GM19324 (cell line): ENCODE measurements around the gene ADGRD1.
"Not testable (repeated sequence)": the region's sequence is repeated elsewhere in the genome, so short reads cannot be mapped to it uniquely, and the experiment has no call there.

Experiments
- ATAC-seq: cut with Tn5 transposase; IDR thresholded peaks from one replicate; pipeline ENCODE4 v1.9.1; 2021; ENCODE audit warnings: mild to moderate bottlenecking, moderate library complexity; ENCODE audit not compliant: unreplicated experiment, low FRiP score

ADGRD1 gene

GRCh38 chr12:131128556-131128955 is 174.8 kb downstream of the ADGRD1 start:
- ATAC-seq: no peak

DNA sequence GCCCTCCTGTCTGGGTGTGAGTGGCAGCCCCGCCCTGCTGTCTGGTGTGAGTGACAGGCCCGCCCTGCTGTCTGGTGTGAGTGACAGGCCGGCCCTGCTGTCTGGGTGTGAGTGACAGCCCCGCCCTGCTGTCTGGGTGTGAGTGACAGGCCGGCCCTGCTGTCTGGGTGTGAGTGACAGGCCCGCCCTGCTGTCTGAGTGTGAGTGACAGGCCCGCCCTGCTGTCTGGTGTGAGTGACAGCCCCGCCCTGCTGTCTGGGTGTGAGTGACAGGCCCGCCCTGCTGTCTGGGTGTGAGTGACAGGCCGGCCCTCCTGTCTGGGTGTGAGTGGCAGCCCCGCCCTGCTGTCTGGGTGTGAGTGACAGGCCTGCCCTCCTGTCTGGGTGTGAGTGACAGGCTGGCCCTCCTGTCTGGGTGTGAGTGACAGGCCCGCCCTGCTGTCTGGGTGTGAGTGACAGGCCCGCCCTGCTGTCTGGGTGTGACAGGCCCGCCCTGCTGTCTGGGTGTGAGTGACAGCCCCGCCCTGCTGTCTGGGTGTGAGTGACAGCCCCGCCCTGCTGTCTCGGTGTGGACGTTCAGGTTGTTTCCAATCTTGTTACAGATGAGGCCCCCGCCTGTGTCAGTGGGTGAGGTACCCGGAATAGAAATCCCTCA is 175.4 kb downstream of the ADGRD1 start:
- not testable (repeated sequence) for ATAC-seq

- no peak for ATAC-seq
Observed at GRCh38 chr12:131129839-131130238, 176.1 kb downstream of the ADGRD1 start.

GRCh38 chr12:131130311-131130911 is 176.7 kb downstream of the ADGRD1 start:
- ATAC-seq: no peak

- ATAC-seq: no peak
Observed at GRCh38 chr12:131131077-131131807, 177.5 kb downstream of the ADGRD1 start.

DNA sequence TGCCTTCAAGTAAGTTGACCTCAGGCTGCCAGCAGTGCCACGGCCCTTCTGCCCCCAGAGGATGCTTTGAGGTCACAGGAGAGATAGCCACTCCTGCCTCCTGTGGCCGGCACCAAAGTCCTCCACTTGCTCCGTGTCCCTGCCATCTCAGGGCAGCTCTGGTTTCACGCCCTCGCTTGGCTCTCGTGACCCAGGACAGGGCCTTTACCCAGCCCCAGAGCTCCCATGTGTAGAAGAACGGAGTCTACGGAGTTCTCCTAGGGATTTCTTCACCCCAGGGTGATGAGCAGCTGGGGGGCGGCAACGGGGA is 178.1 kb downstream of the ADGRD1 start:
- no peak for ATAC-seq

DNA sequence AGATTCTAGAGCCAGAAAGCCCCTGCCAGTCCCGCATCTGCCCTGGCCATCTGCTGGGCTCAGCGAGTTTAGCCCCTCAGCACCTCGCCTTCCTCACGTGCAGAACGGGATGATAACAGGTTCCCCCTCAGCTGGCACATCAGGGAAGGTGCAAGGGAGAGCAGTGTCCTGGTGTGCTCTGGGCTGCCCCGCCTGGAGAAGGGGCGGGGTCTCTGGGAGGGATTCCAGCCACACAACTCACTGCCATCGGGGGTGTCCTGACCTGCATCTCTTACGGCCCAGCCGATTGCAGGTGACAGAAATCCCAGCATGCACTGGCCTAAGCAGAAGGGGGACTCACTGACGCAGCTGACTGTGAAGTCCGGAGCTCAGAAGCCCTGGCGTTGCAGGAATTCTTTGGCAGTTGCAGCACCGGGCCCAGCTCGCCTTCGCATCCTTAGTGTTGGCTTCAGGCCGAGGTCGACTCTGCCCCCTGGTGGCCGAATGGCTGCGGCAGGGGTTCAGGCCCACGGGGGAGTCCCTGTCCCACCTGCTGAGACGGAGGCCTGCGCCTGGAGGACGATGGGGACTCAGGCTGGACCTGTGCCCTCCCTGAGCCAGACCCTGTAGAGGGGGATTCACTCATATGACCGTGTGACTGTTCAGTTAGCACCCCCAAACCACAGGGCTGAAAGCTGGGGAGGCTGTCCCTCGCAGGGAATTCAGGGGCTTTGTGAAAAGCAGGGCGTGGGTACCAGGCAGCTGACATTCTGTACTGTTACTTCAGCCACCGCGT is 178.6 kb downstream of the ADGRD1 start:
- no peak for ATAC-seq

DNA sequence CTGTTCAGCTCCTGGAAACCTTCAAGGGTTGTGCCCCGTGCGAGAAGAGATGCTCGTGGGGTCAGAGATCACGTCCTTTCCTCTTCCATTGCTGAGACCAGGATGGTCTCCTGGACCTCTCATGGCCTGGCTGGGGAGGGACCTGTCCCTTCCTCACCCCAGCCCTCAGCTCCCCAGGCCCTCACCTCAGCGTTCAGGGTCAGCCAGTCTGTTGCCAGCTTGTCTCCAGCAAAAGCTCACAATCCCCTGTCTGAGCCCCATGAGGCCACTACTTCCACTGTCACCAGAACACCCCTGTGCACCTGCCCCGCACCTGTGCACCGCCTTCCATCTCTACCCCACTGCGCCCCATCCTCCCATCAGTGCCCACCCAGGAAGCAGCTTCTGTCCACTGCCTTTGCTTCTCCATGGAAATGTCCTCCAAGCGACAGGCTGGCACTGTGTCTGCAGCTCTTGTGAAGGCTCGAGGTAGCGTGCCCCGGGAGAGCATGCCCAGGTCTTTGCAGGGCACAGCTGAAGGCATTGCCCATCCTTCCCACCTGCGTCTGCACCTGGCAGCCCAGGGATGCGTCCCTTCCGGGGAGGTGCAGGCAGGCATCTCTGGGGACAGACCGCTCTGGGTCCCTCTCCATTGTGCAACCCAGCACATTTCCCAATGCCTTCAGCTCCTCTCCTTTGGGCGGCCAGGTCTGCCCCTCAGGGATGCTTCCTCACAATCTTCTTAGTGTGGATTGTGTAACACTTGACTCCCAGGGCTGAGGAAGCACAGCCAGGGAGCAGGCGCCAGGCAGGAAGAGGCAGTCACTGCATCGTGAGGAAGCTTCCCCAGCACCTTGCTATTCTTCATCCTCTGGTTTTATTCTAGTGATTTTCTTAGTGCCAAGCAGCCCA is 179.6 kb downstream of the ADGRD1 start:
- no peak for ATAC-seq

DNA sequence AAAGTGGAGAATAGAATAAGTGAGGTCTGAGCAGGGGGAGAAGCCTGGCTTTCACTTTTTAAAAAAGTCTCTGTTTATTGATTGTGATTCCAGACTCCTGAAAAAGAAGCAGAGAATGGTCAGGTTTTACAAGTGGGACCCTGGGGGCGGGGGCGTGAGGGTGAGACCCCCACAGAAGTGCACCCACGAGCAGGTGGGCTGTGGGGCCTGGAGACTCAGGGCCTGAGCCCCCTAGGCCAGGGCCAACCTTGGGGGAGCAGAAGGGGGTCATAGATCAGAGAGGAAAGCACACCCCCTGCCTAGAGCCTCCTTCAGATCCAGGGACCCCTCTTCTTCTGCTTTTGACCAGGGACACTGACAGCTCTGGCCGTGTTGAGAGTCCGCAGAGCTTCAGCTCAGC is 180.3 kb downstream of the ADGRD1 start:
- ATAC-seq: no peak

- no peak for ATAC-seq
Observed at GRCh38 chr12:131134523-131135310, 181.0 kb downstream of the ADGRD1 start.

DNA sequence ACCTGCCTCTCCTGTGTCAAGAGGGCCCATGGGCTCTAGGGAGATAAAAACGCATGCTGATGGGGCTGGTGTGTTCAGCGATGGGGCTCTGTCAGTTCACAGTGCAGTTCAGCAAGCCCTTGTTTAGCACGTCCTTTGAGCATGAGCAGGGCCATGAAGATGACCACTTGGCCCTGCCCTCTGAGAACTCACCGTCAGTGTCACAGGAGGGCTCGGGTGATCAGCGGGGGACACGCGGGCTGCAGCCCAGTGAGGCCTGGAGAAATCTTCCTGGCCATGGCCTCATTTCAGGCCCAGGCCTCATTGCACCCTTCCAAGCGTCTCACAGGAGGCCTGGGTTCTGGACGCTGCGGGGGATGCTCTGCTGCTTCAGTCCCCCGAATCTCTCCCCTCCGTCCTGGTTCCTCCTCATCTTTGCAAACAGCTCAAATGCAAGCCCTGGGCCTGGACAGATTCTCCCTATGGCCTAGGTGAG is 181.6 kb downstream of the ADGRD1 start:
- no peak for ATAC-seq

DNA sequence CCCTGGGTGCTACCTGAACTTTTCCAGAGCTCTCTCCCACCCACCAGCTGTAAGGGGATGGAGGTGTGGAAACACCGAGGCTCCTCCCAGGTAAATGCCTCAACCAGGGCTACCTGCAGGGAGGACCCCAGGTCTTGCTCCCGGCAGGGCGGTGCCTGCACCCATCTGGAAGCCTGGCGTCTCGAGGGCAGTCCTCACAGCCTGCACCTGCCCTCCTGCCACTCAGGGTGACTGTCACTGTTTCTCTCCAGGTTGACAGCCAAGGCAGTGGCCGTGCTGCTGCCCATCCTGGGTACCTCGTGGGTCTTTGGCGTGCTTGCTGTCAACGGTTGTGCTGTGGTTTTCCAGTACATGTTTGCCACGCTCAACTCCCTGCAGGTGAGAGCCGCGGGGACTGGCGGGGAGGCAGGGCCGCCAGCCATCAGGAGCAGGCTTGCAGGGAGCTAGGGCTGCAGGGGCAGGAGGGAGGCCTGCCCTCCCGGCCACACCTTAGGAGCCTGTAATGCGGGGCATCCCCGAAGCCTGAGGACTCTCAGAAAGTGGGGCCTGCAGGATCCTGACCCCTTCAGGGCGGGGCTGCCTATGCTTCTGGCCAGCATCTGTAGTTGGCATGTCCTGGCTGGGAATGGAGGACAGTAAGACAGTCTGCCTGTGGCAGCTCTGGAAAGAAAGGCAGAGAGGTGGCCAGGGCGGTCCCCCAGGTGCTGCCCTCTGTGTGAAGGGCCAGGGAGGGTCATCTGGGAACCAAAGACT is 182.3 kb downstream of the ADGRD1 start:
- ATAC-seq: no peak

- ATAC-seq: no peak
Observed at GRCh38 chr12:131136539-131136872, 182.8 kb downstream of the ADGRD1 start.

- no peak for ATAC-seq
Observed at GRCh38 chr12:131137009-131137835, 183.5 kb downstream of the ADGRD1 start.

GRCh38 chr12:131137836-131138637 is 184.3 kb downstream of the ADGRD1 start:
- no peak for ATAC-seq

DNA sequence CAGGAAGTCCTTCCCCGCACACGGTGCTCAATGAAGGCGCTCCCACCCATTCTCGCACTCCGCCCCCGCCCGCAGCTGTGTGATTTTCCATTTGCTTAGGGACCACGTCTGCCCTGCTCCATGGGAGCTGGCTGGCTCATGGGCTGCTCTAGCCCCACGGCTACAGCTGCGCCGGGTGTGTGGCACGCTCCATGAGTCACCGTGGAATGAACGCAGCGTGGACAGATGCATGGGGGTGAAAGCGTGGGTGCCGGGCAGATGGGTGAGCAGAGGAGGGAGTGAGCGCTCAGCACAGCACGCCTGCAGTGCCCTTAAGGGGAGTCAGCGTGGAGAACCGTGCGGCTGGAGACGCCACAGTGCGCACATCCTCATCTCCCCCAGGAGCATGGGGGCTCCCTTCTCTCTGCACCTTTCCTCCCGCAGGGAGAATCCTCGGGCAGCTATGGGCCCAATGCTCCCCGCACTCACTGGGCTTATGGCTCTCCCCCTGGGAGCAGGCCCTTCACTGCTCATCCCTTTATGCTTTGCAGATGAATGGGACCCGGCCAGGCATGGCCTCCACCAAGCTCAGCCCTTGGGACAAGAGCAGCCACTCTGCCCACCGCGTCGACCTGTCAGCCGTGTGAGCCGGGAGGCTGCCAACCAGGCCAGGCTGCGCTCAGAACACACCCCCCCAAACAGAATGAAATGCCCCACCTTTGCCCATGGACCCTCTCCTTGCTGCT is 185.1 kb downstream of the ADGRD1 start:
- no peak for ATAC-seq
